ENCODE measurements around the gene RECQL5.

The RECQL5 gene

DNA sequence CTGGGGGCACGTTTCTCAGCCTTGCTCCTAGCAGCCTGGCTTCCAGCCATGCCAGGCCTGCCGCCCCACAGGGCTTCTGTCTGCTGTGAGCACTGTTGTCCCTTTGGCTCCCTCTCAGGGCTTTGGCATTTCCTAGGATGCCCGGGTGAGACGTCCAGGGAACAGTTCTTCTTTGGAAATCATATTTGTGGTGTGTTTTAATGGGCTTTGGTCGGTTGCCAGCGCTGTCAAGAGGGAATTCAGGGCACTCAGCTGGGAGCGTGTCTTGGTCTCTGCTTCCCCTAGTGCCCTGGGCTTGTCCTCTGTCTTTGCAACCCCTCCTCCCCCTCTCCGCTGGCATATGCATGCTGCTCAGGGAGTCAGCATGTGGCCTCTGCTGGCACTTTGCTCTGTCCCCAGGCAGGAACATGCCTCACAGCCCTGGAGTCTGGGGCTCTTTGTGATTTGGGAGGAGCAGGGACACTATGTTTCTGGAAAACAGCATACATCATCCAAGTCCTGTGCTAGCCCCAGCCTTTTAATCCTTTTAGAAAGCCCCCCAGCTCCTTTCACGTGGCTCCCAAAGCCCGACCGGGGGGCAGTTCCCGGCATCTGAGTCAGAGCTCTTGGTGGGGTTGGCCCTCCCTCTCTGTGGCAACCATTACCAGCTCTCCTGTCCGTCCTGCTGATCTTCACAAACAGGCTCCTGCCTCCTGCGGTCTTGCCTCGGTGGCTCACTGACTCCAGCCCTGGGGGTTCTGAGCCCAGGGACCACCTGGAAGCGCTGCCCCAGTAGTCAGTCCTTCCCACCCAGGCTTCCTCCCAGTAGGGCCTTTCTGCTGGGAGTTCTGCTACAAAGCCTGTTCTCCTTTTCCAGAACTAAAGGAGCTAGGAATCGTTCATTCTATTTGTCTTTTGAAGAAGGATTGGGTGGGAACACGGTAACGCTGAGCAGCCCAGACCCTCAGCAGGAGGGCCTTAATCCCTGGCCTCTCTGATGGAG, 26.8 kb upstream of the RECQL5 start (continued):
- TF ChIP-seq, protein P1, sequence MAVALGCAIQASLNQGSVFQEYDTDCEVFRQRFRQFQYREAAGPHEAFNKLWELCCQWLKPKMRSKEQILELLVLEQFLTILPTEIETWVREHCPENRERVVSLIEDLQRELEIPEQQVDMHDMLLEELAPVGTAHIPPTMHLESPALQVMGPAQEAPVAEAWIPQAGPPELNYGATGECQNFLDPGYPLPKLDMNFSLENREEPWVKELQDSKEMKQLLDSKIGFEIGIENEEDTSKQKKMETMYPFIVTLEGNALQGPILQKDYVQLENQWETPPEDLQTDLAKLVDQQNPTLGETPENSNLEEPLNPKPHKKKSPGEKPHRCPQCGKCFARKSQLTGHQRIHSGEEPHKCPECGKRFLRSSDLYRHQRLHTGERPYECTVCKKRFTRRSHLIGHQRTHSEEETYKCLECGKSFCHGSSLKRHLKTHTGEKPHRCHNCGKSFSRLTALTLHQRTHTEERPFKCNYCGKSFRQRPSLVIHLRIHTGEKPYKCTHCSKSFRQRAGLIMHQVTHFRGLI (tag by site-specific recombination; IDR thresholded peaks at IDR 0.05) = no peak
- TF ChIP-seq, protein P2, sequence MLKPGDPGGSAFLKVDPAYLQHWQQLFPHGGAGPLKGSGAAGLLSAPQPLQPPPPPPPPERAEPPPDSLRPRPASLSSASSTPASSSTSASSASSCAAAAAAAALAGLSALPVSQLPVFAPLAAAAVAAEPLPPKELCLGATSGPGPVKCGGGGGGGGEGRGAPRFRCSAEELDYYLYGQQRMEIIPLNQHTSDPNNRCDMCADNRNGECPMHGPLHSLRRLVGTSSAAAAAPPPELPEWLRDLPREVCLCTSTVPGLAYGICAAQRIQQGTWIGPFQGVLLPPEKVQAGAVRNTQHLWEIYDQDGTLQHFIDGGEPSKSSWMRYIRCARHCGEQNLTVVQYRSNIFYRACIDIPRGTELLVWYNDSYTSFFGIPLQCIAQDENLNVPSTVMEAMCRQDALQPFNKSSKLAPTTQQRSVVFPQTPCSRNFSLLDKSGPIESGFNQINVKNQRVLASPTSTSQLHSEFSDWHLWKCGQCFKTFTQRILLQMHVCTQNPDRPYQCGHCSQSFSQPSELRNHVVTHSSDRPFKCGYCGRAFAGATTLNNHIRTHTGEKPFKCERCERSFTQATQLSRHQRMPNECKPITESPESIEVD (tag by site-specific recombination; IDR thresholded peaks at IDR 0.05) = no peak
- TF ChIP-seq ZNF544 (tag by site-specific recombination; IDR thresholded peaks at IDR 0.05) (no peak), ZNF777 (tag by site-specific recombination; IDR thresholded peaks at IDR 0.05; ENCODE audit: borderline replicate concordance) (no peak), ZBTB17 (tag by site-specific recombination; IDR thresholded peaks at IDR 0.05) (no peak), ZNF311 (tag by site-specific recombination; IDR thresholded peaks at IDR 0.05; ENCODE audit: borderline replicate concordance) (no peak), ZNF112 (tag by site-specific recombination; IDR thresholded peaks at IDR 0.05) (no peak), ZBTB8A (tag by site-specific recombination; IDR thresholded peaks at IDR 0.05) (peak; percentile 31; the same call in 1 of the 2 replicates), ZBTB1 (tag by site-specific recombination; IDR thresholded peaks at IDR 0.05) (no peak), ZNF114 (tag by site-specific recombination; IDR thresholded peaks at IDR 0.05) (no peak), ZNF423 (tag by site-specific recombination; IDR thresholded peaks at IDR 0.05) (peak; percentile 79), GLIS1 (tag by site-specific recombination; IDR thresholded peaks at IDR 0.05) (peak; percentile 69), ZNF654 (tag by site-specific recombination; IDR thresholded peaks at IDR 0.05; ENCODE audit: low read depth) (no peak), ZNF571 (tag by site-specific recombination; IDR thresholded peaks at IDR 0.05) (no peak), ZNF658 (tag by site-specific recombination; IDR thresholded peaks at IDR 0.05) (no peak), ZNF175 (tag by site-specific recombination; IDR thresholded peaks at IDR 0.05) (no peak), ZNF664 (tag by site-specific recombination; IDR thresholded peaks at IDR 0.05) (no peak), ZNF623 (tag by site-specific recombination; IDR thresholded peaks at IDR 0.05) (no peak), ZNF302 (tag by site-specific recombination; IDR thresholded peaks at IDR 0.05; ENCODE audit: low read depth) (no peak), MZF1 (tag by site-specific recombination; IDR thresholded peaks at IDR 0.05; ENCODE audit: borderline replicate concordance) (no peak), ZXDB (tag by site-specific recombination; IDR thresholded peaks at IDR 0.05) (no peak), ZNF560 (tag by site-specific recombination; IDR thresholded peaks at IDR 0.05; ENCODE audit: borderline replicate concordance) (no peak), ZNF223 (tag by site-specific recombination; IDR thresholded peaks at IDR 0.05) (no peak), ZBTB21 (tag by site-specific recombination; IDR thresholded peaks at IDR 0.05) (no peak)
- TF ChIP-seq, protein P3, sequence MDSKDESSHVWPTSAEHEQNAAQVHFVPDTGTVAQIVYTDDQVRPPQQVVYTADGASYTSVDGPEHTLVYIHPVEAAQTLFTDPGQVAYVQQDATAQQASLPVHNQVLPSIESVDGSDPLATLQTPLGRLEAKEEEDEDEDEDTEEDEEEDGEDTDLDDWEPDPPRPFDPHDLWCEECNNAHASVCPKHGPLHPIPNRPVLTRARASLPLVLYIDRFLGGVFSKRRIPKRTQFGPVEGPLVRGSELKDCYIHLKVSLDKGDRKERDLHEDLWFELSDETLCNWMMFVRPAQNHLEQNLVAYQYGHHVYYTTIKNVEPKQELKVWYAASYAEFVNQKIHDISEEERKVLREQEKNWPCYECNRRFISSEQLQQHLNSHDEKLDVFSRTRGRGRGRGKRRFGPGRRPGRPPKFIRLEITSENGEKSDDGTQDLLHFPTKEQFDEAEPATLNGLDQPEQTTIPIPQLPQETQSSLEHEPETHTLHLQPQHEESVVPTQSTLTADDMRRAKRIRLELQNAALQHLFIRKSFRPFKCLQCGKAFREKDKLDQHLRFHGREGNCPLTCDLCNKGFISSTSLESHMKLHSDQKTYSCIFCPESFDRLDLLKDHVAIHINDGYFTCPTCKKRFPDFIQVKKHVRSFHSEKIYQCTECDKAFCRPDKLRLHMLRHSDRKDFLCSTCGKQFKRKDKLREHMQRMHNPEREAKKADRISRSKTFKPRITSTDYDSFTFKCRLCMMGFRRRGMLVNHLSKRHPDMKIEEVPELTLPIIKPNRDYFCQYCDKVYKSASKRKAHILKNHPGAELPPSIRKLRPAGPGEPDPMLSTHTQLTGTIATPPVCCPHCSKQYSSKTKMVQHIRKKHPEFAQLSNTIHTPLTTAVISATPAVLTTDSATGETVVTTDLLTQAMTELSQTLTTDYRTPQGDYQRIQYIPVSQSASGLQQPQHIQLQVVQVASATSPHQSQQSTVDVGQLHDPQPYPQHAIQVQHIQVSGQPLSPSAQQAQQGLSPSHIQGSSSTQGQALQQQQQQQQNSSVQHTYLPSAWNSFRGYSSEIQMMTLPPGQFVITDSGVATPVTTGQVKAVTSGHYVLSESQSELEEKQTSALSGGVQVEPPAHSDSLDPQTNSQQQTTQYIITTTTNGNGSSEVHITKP (tag by site-specific recombination; IDR thresholded peaks at IDR 0.05) = peak; percentile 63
- TF ChIP-seq, protein P4, sequence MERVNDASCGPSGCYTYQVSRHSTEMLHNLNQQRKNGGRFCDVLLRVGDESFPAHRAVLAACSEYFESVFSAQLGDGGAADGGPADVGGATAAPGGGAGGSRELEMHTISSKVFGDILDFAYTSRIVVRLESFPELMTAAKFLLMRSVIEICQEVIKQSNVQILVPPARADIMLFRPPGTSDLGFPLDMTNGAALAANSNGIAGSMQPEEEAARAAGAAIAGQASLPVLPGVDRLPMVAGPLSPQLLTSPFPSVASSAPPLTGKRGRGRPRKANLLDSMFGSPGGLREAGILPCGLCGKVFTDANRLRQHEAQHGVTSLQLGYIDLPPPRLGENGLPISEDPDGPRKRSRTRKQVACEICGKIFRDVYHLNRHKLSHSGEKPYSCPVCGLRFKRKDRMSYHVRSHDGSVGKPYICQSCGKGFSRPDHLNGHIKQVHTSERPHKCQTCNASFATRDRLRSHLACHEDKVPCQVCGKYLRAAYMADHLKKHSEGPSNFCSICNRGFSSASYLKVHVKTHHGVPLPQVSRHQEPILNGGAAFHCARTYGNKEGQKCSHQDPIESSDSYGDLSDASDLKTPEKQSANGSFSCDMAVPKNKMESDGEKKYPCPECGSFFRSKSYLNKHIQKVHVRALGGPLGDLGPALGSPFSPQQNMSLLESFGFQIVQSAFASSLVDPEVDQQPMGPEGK (tag by site-specific recombination; IDR thresholded peaks at IDR 0.05) = no peak
- TF ChIP-seq, protein P5, sequence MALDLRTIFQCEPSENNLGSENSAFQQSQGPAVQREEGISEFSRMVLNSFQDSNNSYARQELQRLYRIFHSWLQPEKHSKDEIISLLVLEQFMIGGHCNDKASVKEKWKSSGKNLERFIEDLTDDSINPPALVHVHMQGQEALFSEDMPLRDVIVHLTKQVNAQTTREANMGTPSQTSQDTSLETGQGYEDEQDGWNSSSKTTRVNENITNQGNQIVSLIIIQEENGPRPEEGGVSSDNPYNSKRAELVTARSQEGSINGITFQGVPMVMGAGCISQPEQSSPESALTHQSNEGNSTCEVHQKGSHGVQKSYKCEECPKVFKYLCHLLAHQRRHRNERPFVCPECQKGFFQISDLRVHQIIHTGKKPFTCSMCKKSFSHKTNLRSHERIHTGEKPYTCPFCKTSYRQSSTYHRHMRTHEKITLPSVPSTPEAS (tag by site-specific recombination; IDR thresholded peaks at IDR 0.05) = no peak
- TF ChIP-seq, protein P6, sequence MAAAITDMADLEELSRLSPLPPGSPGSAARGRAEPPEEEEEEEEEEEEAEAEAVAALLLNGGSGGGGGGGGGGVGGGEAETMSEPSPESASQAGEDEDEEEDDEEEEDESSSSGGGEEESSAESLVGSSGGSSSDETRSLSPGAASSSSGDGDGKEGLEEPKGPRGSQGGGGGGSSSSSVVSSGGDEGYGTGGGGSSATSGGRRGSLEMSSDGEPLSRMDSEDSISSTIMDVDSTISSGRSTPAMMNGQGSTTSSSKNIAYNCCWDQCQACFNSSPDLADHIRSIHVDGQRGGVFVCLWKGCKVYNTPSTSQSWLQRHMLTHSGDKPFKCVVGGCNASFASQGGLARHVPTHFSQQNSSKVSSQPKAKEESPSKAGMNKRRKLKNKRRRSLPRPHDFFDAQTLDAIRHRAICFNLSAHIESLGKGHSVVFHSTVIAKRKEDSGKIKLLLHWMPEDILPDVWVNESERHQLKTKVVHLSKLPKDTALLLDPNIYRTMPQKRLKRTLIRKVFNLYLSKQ (tag by site-specific recombination; IDR thresholded peaks at IDR 0.05; ENCODE audit: borderline replicate concordance) = no peak
